Activated CD4-positive, CD25-positive, alpha-beta regulatory T cell treated with anti-CD3 and anti-CD28 coated beads, Interleukin-2, amount 50 U/mL, for 24 hours (primary cell): Measurements from ENCODE around the gene PTPRD.

Experiments used
- ATAC-seq, 2 donors: fragments of 150-1000 bp; cut with Tn5 transposase; one replicate each; pipeline ENCODE4 v1.10.0; 2021; ENCODE audit warnings: mild to moderate bottlenecking in 1 of 2, moderate library complexity in 1 of 2

The PTPRD gene

GRCh38 chr9:8268216-8268878, 2344.5 kb downstream of the PTPRD start:
- ATAC-seq: no peak

DNA sequence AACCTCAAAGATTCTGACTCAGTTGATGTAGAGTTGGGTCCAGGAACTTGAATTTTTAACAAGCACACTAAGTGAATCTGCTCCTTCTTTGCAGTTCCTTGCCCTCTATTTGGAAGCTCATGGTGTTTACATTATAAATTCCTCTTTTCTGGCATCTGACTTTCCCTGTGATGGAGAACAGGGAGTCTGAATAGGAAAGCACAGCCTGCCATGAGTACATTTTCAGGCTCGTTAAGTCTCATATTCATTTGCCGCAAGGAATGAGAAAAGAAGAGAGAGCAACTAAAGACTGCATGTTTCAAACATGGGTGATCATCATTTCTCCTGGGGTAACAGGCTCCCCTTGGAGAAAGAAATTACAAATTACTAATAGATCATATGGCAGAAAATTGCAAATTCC, 2345.2 kb downstream of the PTPRD start:
- no peak for ATAC-seq

DNA sequence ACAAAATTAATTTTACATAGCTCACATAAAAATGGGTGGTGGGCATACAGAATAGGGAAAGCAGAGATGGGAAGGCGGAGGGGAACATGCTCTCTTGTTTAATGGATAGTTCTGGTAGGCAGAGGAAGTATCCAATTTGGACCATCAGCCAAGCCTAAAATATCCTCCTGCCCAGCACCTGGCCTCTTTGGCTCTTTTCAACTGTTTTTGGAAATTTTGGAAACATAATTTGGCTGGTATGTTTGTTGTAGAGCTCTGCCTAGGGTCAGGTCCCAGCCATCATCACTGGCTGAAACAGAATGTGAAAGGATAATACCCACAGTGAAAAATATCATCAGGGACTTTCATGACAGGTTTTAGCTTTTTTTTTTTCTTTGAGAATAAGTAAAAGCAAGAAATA, 2345.9 kb downstream of the PTPRD start:
- no peak for ATAC-seq

GRCh38 chr9:8265281-8265680, 2347.5 kb downstream of the PTPRD start:
- ATAC-seq: no peak
